Measurements from ENCODE around the gene UBAP1L.

DNA sequence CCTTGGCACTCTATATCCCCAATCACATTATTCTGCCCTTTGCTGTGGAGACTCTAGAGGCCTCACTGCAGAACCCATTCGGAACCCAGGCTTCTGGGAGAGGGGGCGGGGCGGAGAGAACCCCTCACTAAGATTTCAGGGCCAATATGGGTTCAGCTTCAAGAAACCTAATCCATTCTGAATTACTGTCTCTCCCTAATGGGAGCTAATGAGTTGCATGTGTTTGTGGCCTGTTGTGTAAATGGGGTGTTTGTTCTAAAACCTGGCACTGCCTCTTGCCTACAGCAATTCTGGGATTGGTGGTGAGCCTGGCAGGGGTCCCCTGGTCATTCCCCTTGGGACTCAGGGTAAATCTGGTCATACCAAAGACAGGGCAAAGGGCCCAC is 46.6 kb downstream of the UBAP1L start:
- TF ChIP-seq, protein P1, sequence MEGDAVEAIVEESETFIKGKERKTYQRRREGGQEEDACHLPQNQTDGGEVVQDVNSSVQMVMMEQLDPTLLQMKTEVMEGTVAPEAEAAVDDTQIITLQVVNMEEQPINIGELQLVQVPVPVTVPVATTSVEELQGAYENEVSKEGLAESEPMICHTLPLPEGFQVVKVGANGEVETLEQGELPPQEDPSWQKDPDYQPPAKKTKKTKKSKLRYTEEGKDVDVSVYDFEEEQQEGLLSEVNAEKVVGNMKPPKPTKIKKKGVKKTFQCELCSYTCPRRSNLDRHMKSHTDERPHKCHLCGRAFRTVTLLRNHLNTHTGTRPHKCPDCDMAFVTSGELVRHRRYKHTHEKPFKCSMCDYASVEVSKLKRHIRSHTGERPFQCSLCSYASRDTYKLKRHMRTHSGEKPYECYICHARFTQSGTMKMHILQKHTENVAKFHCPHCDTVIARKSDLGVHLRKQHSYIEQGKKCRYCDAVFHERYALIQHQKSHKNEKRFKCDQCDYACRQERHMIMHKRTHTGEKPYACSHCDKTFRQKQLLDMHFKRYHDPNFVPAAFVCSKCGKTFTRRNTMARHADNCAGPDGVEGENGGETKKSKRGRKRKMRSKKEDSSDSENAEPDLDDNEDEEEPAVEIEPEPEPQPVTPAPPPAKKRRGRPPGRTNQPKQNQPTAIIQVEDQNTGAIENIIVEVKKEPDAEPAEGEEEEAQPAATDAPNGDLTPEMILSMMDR (IDR thresholded peaks at IDR 0.05; ENCODE audit: low read depth, low read length): no peak
- no peak for TF ChIP-seq EZH2phosphoT487 (IDR thresholded peaks at IDR 0.05; ENCODE audit: low read depth)
